HepG2 (cell line): Measurements from ENCODE around the gene DISP2. TPM values are rescaled to one million over a fixed set of nuclear protein-coding genes. Genes with fewer than 3 reads are reported as not detected.
A peak's percentile ranks its signal among the peaks of the same experiment; 100 is the strongest.

Source experiments
- ATAC-seq: fragments of 200-7000 bp; cut with Tn5 transposase; 3 replicates; pipeline ENCODE4 v1.9.1; 2020; ENCODE audit warnings: mild to moderate bottlenecking, moderate library complexity
- BruUV-seq: library from RNA; stranded (reverse); fragments of 400-500 nt; replicated peaks from 2 replicates; lab custom pipeline; 2021; lab: Mats Ljungman, UMichigan
- CTCF ChIA-PET: fragments of 300-600 bp; formaldehyde crosslinking; extraction: SDS; loops from one replicate; lab custom pipeline; 2021; ENCODE audit warnings: low total read pairs, inconsistent platforms, low intra/inter-chr PET ratio; lab: Yijun Ruan, JAX
- POLR2A ChIA-PET: fragments of 350-600 bp; sonication (Branson Sonifier 250); formaldehyde crosslinking; loops from one replicate; lab custom pipeline; 2020; ENCODE audit warnings: antibody characterized with exemption, inconsistent platforms; lab: Yijun Ruan, JAX
- DNase-seq: peaks from one replicate; pipeline ENCODE4 v3.0.0-alpha.2; 2015; ENCODE audit warnings: low spot score
- FAIRE-seq: peaks from 3 replicates; lab custom pipeline; 2011; peaks lifted over from hg19 to GRCh38; lab: Jason Lieb, UNC
- H2AFZ ChIP-seq: one replicate; pipeline ENCODE4 v1.6.1; 2011; ENCODE audit warnings: low read length, inconsistent platforms
- H3K27ac ChIP-seq: fragments of 300-600 bp; 3 replicates; pipeline ENCODE4 v1.8.0; 2011; ENCODE audit warnings: mixed run types, mild to moderate bottlenecking, mixed read lengths, low read length, inconsistent platforms; ENCODE audit not compliant: insufficient read depth; ENCODE audit errors: extremely low read length
- H3K27me3 ChIP-seq, 2 experiments: fragments of 200-600 bp in 1 of 2; 2 replicates in 1 of 2; 3 replicates in 1 of 2; pipeline versions ENCODE4 v1.6.0 to v1.8.0; 2011; ENCODE audit warnings: low read length in 2 of 2, mild to moderate bottlenecking in 2 of 2, moderate library complexity in 2 of 2, inconsistent platforms in 1 of 2; ENCODE audit not compliant: insufficient read depth in 2 of 2, control insufficient read depth in 1 of 2
- H3K36me3 ChIP-seq, 2 experiments: fragments of 200-600 bp in 1 of 2; replicated peaks in 1 of 2; 2 replicates in 1 of 2; 3 replicates in 1 of 2; pipeline versions ENCODE4 v1.5.1 to v1.8.0; 2011; ENCODE audit warnings: low read length in 2 of 2, inconsistent platforms in 1 of 2; ENCODE audit not compliant: insufficient read depth in 2 of 2, control insufficient read depth in 1 of 2
- H3K4me1 ChIP-seq: 2 replicates; pipeline ENCODE4 v1.5.1; 2012; ENCODE audit warnings: low read length, inconsistent platforms; ENCODE audit not compliant: insufficient read depth
- H3K4me2 ChIP-seq: 2 replicates; pipeline ENCODE4 v1.6.0; 2011; ENCODE audit warnings: low read depth, low read length, inconsistent platforms
- H3K4me3 ChIP-seq, 3 experiments: fragments of 200-600 bp in 1 of 3; sonication (generic), shearing (Covaris generic) in 1 of 3; replicated peaks in 1 of 3; 2 replicates each; pipeline ENCODE4 v1.5.1; 2011 to 2016; ENCODE audit warnings: low read length in 3 of 3, inconsistent platforms in 2 of 3, low read depth in 2 of 3, mild to moderate bottlenecking in 2 of 3, control low read depth in 1 of 3, mixed read lengths in 1 of 3; ENCODE audit not compliant: insufficient read depth in 1 of 3
- H3K79me2 ChIP-seq: one replicate; pipeline ENCODE4 v1.6.1; 2011; ENCODE audit warnings: low read length, inconsistent platforms; ENCODE audit not compliant: insufficient read depth
- H3K9ac ChIP-seq: 2 replicates; pipeline ENCODE4 v1.6.0; 2011; ENCODE audit warnings: mild to moderate bottlenecking, low read depth, low read length, inconsistent platforms; ENCODE audit not compliant: insufficient read depth
- H3K9me3 ChIP-seq: 2 replicates; pipeline ENCODE4 v1.5.1; 2012; ENCODE audit warnings: mild to moderate bottlenecking, low read length
- H4K20me1 ChIP-seq: 2 replicates; pipeline ENCODE4 v1.6.0; 2011; ENCODE audit warnings: inconsistent platforms, mild to moderate bottlenecking, low read length, moderate library complexity; ENCODE audit not compliant: insufficient read depth
- CENPT ChIP-seq: sonication (generic); formaldehyde crosslinking; IDR thresholded peaks from 2 replicates; pipeline ENCODE4 v1.8.0; 2022; ENCODE audit warnings: low read depth, mild to moderate bottlenecking, moderate library complexity, missing genetic modification reagents
- HNRNPL ChIP-seq: fragments of 200-400 bp; formaldehyde crosslinking; IDR thresholded peaks from 2 replicates; pipeline ENCODE4 v1.6.1; 2017; ENCODE audit warnings: mild to moderate bottlenecking, low read depth, low read length
- ISX ChIP-seq: sonication (generic); formaldehyde crosslinking; conservative IDR thresholded peaks from 2 replicates; pipeline ENCODE4 v1.5.0; 2020; ENCODE audit warnings: missing genetic modification reagents
- NR2F1 ChIP-seq, 2 experiments: fragments of 450-650 bp in 1 of 2; formaldehyde crosslinking in 1 of 2; IDR thresholded peaks; 2 replicates each; pipeline versions ENCODE4 v1.5.0 to v1.6.1; 2016 to 2020; ENCODE audit warnings: mild to moderate bottlenecking in 1 of 2, missing compliant biosample characterization in 1 of 2, missing genetic modification reagents in 1 of 2, moderate library complexity in 1 of 2
- RAD21 ChIP-seq: fragments of 450-650 bp; formaldehyde crosslinking; IDR thresholded peaks from 2 replicates; pipeline ENCODE4 v1.5.0; 2020; ENCODE audit warnings: mild to moderate bottlenecking
- ZNF670 ChIP-seq: sonication (generic); formaldehyde crosslinking; IDR thresholded peaks from 2 replicates; pipeline ENCODE4 v1.8.0; 2022; ENCODE audit warnings: mild to moderate bottlenecking, missing genetic modification reagents, borderline replicate concordance
- WGBS: methylation state at CpG from one replicate; pipeline ENCODE4 v1.1.6; 2017; ENCODE audit warnings: low lambda C conversion rate; 5-methylcytosine and 5-hydroxymethylcytosine counted together
- in situ Hi-C: cut with HindIII; loops from 2 replicates; pipeline ENCODE4 v1.10.0; 2017; ENCODE audit warnings: low pct_unique_long_range_greater_than_20kb; ENCODE audit not compliant: extremely low pct_ligation_motif_present
- intact Hi-C: fragments of 100-400 bp; cut with micrococcal nuclease; formaldehyde crosslinking; loops from one replicate; pipeline ENCODE4 v1.10.0; 2022; ENCODE audit not compliant: unreplicated experiment
- polyA plus RNA-seq, 8 experiments: library from polyadenylated mRNA; depleted of rRNA in 3 of 8; stranded (reverse) in 7 of 8; unstranded in 1 of 8; fragments of >200 nt; fragmentation: Illumina TruSeq in 4 of 8; extraction: Trizol in 4 of 8; gene quantifications; 2 replicates each; pipeline versions ENCODE4 v1.2.1 to v1.2.3, GENCODE V29; 2011 to 2016; ENCODE audit warnings: low read depth in 4 of 8, missing spikeins in 1 of 8, mixed read lengths in 1 of 8; ENCODE audit not compliant: insufficient read depth in 1 of 8
- total RNA-seq, 5 experiments: library from RNA; depleted of rRNA; stranded (reverse); fragments of >200 nt; fragmentation: Illumina TruSeq; extraction: Trizol; gene quantifications; 2 replicates each; pipeline ENCODE4 v1.2.3, GENCODE V29; 2016; ENCODE audit warnings: low read depth in 1 of 5
- TF ChIP-seq, protein P1 (sequence below): sonication (generic); formaldehyde crosslinking; conservative IDR thresholded peaks from 2 replicates; pipeline ENCODE4 v1.4.0; 2020; ENCODE audit warnings: missing genetic modification reagents
- TF ChIP-seq, protein P2 (sequence below): IDR thresholded peaks from 2 replicates; pipeline ENCODE4 v1.6.1; 2016; ENCODE audit warnings: low read depth
- TF ChIP-seq, protein P3 (sequence below): sonication (generic); formaldehyde crosslinking; IDR thresholded peaks from 2 replicates; pipeline ENCODE4 v1.5.0; 2020; ENCODE audit warnings: mild to moderate bottlenecking, low read depth, missing genetic modification reagents, borderline replicate concordance
- TF ChIP-seq, protein P4 (sequence below): sonication (generic); formaldehyde crosslinking; IDR thresholded peaks from 2 replicates; pipeline ENCODE4; 2020; ENCODE audit warnings: missing genetic modification reagents, mild to moderate bottlenecking, borderline replicate concordance

The DISP2 gene
- total and polyA plus RNA-seq, 2 of the 13 experiments (the other 11 are each of a cell fraction or from before 2014, with no cell fraction given) = 0.09 to 0.32 TPM

DNA sequence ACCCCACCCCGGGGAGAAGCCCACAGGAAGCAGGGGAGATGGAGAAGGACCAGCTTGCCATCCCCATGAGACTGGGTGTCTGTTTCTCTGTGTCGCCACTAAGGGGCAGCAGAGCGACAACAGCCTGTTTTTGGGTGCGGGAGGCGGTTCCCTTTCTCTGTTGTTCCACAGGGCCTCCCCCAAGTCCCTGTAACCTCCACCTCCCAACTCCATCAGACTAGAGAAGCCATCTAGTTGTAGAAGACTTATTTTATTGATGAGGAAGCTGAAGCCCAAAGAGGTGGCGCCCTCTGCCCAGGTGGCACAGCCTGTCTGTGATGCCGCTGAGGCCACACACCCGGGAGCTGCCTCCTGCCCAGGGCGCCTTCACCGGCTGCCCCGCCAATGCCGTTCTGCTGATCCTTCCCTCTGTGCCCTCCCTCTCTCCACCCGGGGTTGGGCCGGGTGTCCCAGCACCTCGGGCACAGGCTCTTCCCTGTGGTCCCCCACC, 13.3 kb upstream of the DISP2 start (continued):
- TF ChIP-seq, protein P1, sequence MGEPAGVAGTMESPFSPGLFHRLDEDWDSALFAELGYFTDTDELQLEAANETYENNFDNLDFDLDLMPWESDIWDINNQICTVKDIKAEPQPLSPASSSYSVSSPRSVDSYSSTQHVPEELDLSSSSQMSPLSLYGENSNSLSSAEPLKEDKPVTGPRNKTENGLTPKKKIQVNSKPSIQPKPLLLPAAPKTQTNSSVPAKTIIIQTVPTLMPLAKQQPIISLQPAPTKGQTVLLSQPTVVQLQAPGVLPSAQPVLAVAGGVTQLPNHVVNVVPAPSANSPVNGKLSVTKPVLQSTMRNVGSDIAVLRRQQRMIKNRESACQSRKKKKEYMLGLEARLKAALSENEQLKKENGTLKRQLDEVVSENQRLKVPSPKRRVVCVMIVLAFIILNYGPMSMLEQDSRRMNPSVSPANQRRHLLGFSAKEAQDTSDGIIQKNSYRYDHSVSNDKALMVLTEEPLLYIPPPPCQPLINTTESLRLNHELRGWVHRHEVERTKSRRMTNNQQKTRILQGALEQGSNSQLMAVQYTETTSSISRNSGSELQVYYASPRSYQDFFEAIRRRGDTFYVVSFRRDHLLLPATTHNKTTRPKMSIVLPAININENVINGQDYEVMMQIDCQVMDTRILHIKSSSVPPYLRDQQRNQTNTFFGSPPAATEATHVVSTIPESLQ (CRISPR knock-in tag) = no peak
- TF ChIP-seq RAD21 (CRISPR knock-in tag) (peak; percentile 68), HNRNPL (peak; percentile 67; the same call in 1 of the 2 replicates)
- TF ChIP-seq, all 625 proteins: peak for 9

DNA sequence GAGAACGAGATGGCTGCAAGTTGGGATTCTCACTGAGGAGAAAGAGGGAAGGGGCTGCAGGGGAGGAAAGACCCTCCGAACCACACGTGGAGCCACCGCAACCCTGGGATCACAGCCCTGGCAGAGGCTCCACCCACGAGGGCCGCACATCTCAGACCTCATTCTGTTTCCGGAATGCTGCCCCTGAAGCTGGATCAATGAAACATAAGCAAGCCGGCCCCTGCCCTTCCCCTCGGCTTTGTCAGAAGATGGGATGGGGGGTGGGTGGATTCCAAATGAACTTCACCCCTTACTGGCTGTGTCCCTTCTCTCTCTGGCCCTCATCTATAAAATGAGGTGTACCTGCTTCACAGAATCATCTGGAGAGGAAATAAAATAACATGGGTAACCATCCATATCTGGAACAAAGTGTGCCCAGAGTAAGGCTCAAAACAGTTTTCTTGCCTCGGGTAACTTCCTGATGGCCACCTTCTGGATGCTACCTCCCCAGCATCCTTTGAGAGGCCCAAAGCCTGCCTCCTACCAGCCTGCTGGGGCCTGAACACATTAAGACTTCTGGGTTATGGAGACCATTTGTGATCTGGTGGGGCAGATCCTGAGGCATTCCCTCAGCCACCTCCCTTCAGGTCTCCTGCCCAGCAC, 12.7 kb upstream of the DISP2 start:
- no TSS peak for BruUV-seq
- Histone ChIP-seq H3K27me3 (no peaks in the 10 kb centered on the region; a peak in 1 of 5 replicates), H3K79me2 (no peaks in the 10 kb centered on the region), H3K36me3 (no peaks in the 10 kb centered on the region), H3K27ac (no peak overlapping the region), H3K4me1 (peaks cover 85% of the 10 kb centered on the region), H4K20me1 (no peaks in the 10 kb centered on the region), H3K4me2 (peak overlapping the region; percentile 49; the same call in 1 of the 2 replicates), H3K9me3 (no peaks in the 10 kb centered on the region), H2AFZ (no peak overlapping the region), H3K4me3 (peak overlapping the region in 1 of 3 experiments; percentile 2; a peak in 1 of 6 replicates), H3K9ac (0 out of 2 replicates have a peak overlapping the region, but pooled peaks have one; percentile 11)
- ChIA-PET CTCF (interaction anchor here (1.3 to 1.9 kb wide), 3 partner anchors 9 to 77 kb away, joined by 5 to 11 read pairs (median 7); no protein-coding TSS in a partner anchor), POLR2A (no interaction called here)
- TF ChIP-seq, protein P2, sequence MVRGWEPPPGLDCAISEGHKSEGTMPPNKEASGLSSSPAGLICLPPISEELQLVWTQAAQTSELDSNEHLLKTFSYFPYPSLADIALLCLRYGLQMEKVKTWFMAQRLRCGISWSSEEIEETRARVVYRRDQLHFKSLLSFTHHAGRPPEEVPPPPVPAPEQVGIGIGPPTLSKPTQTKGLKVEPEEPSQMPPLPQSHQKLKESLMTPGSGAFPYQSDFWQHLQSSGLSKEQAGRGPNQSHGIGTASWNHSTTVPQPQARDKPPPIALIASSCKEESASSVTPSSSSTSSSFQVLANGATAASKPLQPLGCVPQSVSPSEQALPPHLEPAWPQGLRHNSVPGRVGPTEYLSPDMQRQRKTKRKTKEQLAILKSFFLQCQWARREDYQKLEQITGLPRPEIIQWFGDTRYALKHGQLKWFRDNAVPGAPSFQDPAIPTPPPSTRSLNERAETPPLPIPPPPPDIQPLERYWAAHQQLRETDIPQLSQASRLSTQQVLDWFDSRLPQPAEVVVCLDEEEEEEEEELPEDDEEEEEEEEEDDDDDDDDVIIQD (CRISPR knock-in tag) = no peak
- no peak for TF ChIP-seq CENPT (CRISPR knock-in tag)
- TF ChIP-seq NR2F1 (CRISPR knock-in tag; IDR thresholded peaks at IDR 0.05) = no peak
- TF ChIP-seq, protein P3, sequence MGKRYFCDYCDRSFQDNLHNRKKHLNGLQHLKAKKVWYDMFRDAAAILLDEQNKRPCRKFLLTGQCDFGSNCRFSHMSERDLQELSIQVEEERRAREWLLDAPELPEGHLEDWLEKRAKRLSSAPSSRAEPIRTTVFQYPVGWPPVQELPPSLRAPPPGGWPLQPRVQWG (CRISPR knock-in tag) = no peak
- TF ChIP-seq ZNF670 (CRISPR knock-in tag) = no peak
- TF ChIP-seq, protein P4, sequence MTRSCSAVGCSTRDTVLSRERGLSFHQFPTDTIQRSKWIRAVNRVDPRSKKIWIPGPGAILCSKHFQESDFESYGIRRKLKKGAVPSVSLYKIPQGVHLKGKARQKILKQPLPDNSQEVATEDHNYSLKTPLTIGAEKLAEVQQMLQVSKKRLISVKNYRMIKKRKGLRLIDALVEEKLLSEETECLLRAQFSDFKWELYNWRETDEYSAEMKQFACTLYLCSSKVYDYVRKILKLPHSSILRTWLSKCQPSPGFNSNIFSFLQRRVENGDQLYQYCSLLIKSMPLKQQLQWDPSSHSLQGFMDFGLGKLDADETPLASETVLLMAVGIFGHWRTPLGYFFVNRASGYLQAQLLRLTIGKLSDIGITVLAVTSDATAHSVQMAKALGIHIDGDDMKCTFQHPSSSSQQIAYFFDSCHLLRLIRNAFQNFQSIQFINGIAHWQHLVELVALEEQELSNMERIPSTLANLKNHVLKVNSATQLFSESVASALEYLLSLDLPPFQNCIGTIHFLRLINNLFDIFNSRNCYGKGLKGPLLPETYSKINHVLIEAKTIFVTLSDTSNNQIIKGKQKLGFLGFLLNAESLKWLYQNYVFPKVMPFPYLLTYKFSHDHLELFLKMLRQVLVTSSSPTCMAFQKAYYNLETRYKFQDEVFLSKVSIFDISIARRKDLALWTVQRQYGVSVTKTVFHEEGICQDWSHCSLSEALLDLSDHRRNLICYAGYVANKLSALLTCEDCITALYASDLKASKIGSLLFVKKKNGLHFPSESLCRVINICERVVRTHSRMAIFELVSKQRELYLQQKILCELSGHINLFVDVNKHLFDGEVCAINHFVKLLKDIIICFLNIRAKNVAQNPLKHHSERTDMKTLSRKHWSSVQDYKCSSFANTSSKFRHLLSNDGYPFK = no peak
- no peak for TF ChIP-seq ISX
- in situ Hi-C loops (loop anchor here (5.0 kb wide), 1 partner anchor 77 kb away; no protein-coding TSS in a partner anchor), intact Hi-C loops (no loop called here)
- FAIRE-seq (no peak), DNase-seq (no peak), ATAC-seq (no peak)
- WGBS = 42% methylated on average over 2 of the region's 10 CpGs
